Measurements from ENCODE around the gene C1QTNF8. TPM values are rescaled to one million over a fixed set of nuclear protein-coding genes. Genes with fewer than 3 reads are reported as not detected.

C1QTNF8 gene
- total RNA-seq, 1 experiment from 2014 or later = not detected

GRCh38 chr16:1073262-1073558 lies 22.8 kb downstream of the C1QTNF8 start:
- in situ Hi-C loops (cut with HindIII; ENCODE audit: low pct_unique_long_range_greater_than_20kb, low sequenced_read_pairs) = no loop called here
- DNase-seq (ENCODE audit: low read depth, low spot score) = no peak

DNA sequence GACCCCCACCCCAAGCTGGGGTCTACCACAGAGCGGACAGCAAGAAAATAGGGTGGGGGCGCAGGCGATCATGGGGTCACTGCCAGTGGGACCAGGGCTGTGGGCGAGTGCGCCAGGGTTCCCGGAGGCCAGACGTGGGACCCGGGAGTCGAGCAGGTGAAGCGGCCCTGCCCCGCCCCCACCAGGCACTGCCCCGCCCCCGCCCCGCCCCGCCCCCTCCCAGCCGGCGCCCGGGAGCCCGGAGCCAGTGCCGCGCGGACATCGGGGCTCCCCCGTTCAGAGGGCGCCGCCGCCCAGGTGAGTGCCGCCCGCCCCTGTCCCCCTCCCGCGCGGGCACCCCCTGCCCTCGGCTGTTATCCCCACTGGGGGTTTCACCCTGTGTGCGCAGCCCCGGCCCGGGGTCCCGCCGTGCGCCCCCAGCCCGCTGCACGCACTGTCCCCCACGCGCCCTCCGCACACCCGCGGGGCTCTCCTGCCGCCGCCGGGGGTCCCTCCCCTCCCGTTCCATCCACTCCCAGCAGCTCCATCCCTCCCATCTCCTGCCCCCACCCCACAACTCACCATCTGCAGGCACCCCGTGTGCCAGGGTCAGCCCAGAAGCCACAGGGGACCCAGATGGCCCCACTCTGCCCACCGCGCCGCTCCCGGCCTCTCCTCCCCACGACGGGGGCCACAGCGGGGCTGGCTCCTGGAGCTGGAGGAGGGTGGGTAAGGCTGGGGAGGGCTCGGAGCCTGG lies 23.4 kb downstream of the C1QTNF8 start, which contains the start of gene SSTR5:
TSS of gene SSTR5 (plus strand) at position 222 of the 736 bp plus-strand sequence. CDS start 6,122 bp downstream, outside the sequence.
- in situ Hi-C loops (cut with HindIII; ENCODE audit: low pct_unique_long_range_greater_than_20kb, low sequenced_read_pairs) = no loop called here
- no peak for DNase-seq (ENCODE audit: low read depth, low spot score)

- DNase-seq (ENCODE audit: low read depth, low spot score) = no peak
- in situ Hi-C loops (cut with HindIII; ENCODE audit: low pct_unique_long_range_greater_than_20kb, low sequenced_read_pairs) = no loop called here
Observed at GRCh38 chr16:1071561-1072225, 24.4 kb downstream of the C1QTNF8 start.

DNA sequence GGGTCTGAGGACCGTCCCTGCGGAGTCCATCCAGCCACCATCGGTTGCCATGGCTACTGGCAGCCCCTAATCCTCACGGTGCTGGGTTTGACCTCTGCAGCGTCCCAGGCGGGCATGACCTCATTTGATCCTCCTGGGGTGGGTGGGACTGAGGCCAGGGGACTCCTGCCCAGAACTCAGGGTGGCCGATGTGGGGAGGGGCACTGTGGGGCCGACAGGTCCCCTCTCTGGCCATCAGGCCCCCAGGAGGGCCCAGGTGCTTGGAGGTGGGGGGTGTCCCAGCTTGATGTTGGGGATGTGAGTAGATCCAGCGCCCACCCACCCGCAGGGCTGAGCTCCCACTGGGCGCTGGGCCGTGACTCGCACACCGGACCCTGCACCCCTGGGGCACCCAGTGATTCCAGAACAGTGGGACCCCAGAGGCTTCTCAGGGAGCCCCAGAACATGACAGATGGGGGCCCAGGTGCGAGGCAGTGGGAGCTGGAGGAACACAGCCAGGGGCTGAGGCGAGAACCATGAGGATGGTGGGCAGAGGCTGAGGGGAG lies 25.1 kb downstream of the C1QTNF8 start:
- in situ Hi-C loops (cut with HindIII; ENCODE audit: low pct_unique_long_range_greater_than_20kb, low sequenced_read_pairs) = no loop called here
- no peak for DNase-seq (ENCODE audit: low read depth, low spot score)

- in situ Hi-C loops (cut with HindIII; ENCODE audit: low pct_unique_long_range_greater_than_20kb, low sequenced_read_pairs) = no loop called here
- DNase-seq (ENCODE audit: low read depth, low spot score) = no peak
Observed at GRCh38 chr16:1070084-1070863, 25.8 kb downstream of the C1QTNF8 start.

DNA sequence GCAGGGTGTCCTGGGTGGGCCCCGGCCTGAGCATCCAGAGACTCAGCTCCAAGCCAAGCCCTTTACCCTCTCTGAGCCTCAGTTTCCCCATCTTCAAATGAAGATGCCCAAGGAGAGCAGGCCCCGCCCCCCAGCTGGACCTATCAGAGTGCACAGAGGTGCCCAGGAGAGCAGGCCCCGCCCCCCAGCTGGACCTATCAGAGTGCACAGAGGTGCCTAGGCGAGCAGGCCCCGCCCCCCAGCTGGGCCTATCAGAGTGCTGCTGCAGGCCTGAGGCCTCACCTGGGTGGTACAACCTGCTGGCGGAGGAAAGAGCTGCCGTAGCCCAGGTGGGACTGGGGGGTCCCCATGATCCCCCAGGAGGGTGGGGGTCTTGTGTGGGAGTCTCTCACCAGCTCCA lies 26.9 kb downstream of the C1QTNF8 start:
- DNase-seq (ENCODE audit: low read depth, low spot score) = peak; percentile 38
- in situ Hi-C loops (cut with HindIII; ENCODE audit: low pct_unique_long_range_greater_than_20kb, low sequenced_read_pairs) = no loop called here

DNA sequence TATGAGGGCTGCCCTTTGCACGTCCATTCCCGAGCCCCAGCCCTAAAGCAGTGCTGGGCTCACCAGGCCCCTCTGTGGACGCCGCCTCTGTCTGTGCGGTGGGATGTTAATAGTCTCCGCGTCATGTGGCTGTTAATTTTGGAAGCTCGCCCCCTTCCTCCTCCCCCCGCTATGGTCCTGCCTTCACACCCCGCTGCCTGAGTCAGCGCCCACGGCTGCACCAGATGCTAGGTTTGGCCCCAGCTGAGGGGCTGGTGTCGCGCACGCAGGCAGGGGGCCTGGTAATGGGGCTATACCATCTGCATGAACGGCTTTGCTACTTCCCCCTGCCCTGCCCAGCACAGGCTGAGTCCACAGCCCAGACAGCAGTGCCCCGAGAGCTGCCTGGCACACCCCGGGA lies 27.6 kb downstream of the C1QTNF8 start:
- in situ Hi-C loops (cut with HindIII; ENCODE audit: low pct_unique_long_range_greater_than_20kb, low sequenced_read_pairs) = no loop called here
- no peak for DNase-seq (ENCODE audit: low read depth, low spot score)

GRCh38 chr16:1067629-1068028 lies 28.4 kb downstream of the C1QTNF8 start:
- in situ Hi-C loops (cut with HindIII; ENCODE audit: low pct_unique_long_range_greater_than_20kb, low sequenced_read_pairs) = no loop called here
- DNase-seq (ENCODE audit: low read depth, low spot score) = no peak

DNA sequence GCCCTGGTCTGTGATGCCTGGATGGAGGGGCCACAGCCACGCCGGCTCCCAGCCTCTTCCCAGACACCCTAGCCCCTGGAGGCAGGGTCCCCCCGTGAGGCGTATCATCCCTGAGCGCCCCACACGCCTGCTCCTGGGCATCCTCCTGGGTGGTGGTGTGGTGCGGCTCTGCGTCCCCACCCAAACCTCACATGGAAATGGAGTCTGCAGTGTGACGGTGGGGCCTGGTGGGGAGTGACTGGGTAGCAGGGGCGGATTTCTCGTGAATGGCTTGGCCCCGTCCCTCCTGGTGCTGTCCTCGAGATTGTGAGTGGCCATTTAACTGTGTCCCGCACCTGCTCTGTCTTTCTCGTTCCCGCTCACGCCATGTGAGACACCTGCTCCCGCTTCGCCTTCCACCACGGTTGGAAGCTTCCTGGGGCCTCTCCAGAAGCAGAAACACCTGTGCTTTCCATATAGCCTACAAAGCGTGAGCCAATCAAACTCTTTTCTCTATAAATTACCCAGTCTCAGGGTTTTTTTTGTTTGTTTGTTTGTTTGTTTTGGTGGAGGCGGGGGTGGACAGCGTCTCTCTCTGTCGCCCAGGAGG lies 29.4 kb downstream of the C1QTNF8 start:
- DNase-seq (ENCODE audit: low read depth, low spot score) = no peak
- in situ Hi-C loops (cut with HindIII; ENCODE audit: low pct_unique_long_range_greater_than_20kb, low sequenced_read_pairs) = no loop called here

DNA sequence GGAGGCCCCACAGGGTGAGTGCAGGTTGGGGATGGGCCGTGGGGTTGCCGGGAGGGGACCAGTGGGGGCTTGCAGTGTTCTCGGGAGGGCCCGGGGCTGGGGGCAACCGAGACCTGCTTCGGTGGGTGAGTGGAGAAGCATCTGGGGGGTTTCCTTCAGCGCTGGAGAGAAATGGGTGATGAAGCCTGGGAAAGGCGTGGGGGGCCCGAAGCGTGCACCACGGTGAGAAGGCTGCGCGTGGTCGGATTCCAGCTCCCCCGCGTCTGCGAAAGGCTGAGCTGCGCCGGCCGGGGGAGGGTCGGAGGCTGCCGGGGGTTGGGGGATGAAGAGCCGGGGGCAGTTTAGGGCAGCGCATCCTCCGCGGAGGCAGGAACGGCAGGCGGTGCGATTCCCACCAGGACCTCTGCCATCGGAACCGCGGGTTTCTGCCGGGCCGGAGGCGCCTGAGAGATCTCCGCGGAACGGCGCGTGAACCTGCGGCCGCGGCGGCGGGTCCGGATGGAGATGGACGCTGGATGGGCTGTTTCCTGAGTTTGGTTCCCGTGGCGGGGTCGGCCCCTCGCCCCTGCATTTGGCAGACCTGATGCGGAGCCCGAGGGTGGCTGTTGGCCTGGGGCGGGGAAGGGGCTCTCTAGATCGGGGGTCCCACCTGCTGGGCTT lies 30.4 kb downstream of the C1QTNF8 start:
- in situ Hi-C loops (cut with HindIII; ENCODE audit: low pct_unique_long_range_greater_than_20kb, low sequenced_read_pairs) = no loop called here
- DNase-seq (ENCODE audit: low read depth, low spot score) = no peak

DNA sequence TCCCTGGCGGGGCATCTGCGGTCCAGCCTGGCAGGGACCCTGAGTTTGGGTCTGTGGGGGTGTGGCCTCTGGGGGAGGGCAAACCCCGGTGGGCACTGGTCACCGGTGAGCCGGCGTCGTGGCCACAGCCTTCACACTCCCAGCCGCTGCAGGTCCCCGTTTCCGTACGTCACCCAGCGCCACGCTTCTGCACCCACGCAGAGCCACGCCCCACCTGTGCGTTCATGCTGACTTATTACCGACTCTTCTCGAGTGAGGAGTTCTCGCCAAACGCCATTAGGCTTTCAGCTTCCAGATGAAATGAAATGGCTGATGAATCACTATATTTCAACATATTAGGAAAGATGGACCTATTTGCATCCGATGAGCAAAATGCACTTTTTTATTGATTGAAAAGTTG lies 32.3 kb downstream of the C1QTNF8 start:
- DNase-seq (ENCODE audit: low read depth, low spot score) = no peak
- in situ Hi-C loops (cut with HindIII; ENCODE audit: low pct_unique_long_range_greater_than_20kb, low sequenced_read_pairs) = no loop called here

- DNase-seq (ENCODE audit: low read depth, low spot score) = no peak
- in situ Hi-C loops (cut with HindIII; ENCODE audit: low pct_unique_long_range_greater_than_20kb, low sequenced_read_pairs) = no loop called here
Observed at GRCh38 chr16:1062895-1063294, 33.1 kb downstream of the C1QTNF8 start.

- DNase-seq (ENCODE audit: low read depth, low spot score) = no peak
- in situ Hi-C loops (cut with HindIII; ENCODE audit: low pct_unique_long_range_greater_than_20kb, low sequenced_read_pairs) = no loop called here
Observed at GRCh38 chr16:1061769-1062505, 34.1 kb downstream of the C1QTNF8 start.

- in situ Hi-C loops (cut with HindIII; ENCODE audit: low pct_unique_long_range_greater_than_20kb, low sequenced_read_pairs) = no loop called here
- no peak for DNase-seq (ENCODE audit: low read depth, low spot score)
Observed at GRCh38 chr16:1060416-1061340, 35.4 kb downstream of the C1QTNF8 start.

- DNase-seq (ENCODE audit: low read depth, low spot score) = no peak
- in situ Hi-C loops (cut with HindIII; ENCODE audit: low pct_unique_long_range_greater_than_20kb, low sequenced_read_pairs) = no loop called here
Observed at GRCh38 chr16:1059310-1059709, 36.7 kb downstream of the C1QTNF8 start.

GRCh38 chr16:1058216-1058615 lies 37.8 kb downstream of the C1QTNF8 start:
- DNase-seq (ENCODE audit: low read depth, low spot score) = no peak
- in situ Hi-C loops (cut with HindIII; ENCODE audit: low pct_unique_long_range_greater_than_20kb, low sequenced_read_pairs) = no loop called here

All from SK-MEL-5 (cell line).